ENCODE measurements around the gene TRAPPC12.

DNA sequence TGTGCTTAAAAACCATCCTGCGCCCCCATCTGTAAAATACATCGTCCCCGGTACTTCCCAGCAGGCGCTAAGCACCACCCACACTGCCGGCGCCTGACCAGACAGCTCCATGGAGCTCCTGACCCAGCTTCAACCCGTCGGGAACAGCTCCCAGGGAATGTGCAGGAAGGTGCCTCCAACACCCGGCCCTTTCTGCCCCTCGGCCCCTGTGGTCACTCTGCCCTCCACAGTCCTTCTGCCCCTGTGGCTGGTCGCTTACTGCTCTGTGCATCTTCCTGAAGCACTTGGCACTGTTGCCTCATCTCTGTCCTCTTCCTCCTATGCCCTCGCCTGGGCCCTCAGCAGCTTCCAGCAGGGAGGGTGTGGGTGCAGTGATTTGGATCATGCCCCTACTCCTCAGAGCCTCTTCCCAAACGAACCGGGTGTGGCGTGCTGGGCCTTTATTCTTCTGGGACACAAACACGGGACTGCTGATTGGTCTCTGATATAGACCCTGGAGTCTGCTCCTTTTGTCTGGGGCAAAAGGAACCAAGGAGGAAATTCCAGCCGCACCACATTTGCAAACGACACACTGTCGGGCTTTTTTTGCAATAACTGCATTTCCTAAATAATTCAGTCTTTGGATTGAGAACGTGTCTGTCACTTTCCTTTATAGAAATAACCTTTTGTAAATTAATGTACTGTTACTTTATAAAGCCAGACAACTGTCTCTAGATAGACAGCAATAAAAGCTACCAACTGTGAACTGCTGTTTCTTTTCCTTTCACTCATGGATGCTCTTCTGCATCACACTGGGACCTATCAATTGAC is 73.9 kb downstream of the TRAPPC12 start:
- TF ChIP-seq GATA2 (IDR thresholded peaks at IDR 0.05; ENCODE audit: low read depth, low read length) (no peak), GATA3 (IDR thresholded peaks at IDR 0.05; ENCODE audit: low read depth, low read length) (no peak)

Data from SH-SY5Y (cell line).